Thyroid gland (tissue), 4 donors: Measurements from ENCODE around the gene RARB.

Experiments used
- POLR2A ChIP-seq, 2 donors: fragments of 450-650 bp; IDR thresholded peaks; one replicate each; pipeline ENCODE4 v1.6.1; 2017; ENCODE audit warnings: antibody characterized with exemption in 2 of 2, mild to moderate bottlenecking in 2 of 2, moderate library complexity in 1 of 2
- TF ChIP-seq, protein P1 (sequence below), 6 experiments: fragments of 200-600 bp in 3 of 6; fragments of 450-650 bp in 3 of 6; sonication (generic) in 3 of 6; IDR thresholded peaks; one replicate each; pipeline ENCODE4 v1.5.1; 2016 to 2019; ENCODE audit warnings: antibody characterized with exemption in 6 of 6, mild to moderate bottlenecking in 2 of 6, inconsistent platforms in 1 of 6, moderate library complexity in 1 of 6

DNA sequence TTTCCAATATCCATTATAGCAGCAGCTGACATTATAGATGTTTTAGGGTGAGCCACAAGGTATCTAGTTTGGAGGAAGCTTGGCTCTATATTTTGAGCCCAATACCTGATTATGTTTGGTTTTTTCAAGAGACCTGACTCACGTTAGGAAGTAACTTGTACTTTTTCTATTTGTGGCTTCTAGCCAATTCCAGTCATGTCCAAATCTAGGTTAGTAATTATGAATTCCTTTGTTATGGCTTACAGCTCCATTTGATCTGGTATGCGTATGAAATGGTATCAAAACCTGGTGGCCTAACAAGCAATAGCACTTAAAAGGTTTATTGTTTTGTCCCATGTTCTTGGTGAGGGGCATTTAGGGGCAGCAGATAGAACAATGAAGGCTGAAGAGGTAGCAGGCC, 120.8 kb downstream of the RARB start:
- TF ChIP-seq, protein P1, sequence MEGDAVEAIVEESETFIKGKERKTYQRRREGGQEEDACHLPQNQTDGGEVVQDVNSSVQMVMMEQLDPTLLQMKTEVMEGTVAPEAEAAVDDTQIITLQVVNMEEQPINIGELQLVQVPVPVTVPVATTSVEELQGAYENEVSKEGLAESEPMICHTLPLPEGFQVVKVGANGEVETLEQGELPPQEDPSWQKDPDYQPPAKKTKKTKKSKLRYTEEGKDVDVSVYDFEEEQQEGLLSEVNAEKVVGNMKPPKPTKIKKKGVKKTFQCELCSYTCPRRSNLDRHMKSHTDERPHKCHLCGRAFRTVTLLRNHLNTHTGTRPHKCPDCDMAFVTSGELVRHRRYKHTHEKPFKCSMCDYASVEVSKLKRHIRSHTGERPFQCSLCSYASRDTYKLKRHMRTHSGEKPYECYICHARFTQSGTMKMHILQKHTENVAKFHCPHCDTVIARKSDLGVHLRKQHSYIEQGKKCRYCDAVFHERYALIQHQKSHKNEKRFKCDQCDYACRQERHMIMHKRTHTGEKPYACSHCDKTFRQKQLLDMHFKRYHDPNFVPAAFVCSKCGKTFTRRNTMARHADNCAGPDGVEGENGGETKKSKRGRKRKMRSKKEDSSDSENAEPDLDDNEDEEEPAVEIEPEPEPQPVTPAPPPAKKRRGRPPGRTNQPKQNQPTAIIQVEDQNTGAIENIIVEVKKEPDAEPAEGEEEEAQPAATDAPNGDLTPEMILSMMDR (IDR thresholded peaks at IDR 0.05) = no peak
- TF ChIP-seq POLR2A (IDR thresholded peaks at IDR 0.05) = no peak
